ENCODE results near the gene TAF11L8. TPM values are rescaled to one million over a fixed set of nuclear protein-coding genes. Genes with fewer than 3 reads are reported as not detected.
"Not testable (repeated sequence)": the region's sequence is repeated elsewhere in the genome, so short reads cannot be mapped to it uniquely, and the experiment has no call there.

The TAF11L8 gene
- total RNA-seq = not detected

DNA sequence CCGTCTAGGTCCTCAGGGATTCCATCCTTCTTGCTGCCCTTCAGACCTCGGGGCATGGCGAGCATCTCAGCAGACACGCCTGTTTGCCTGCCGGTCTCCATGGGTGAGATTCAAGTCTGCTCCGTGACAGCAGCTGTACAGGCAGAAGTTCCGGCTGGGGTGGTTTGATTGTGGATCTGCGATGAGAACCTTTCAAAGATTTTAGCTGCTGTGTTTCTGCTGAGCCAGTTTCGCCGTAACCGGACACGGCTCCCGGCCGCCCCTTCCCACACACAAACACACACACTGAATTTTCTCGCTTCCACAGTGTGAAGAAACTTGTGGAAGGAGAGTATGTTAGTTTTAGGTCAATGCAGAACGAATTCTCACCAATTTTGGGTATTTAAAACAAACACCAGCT, at the start of gene TAF11L8:
TSS of gene TAF11L8 (minus strand) at position 101 of the 400 bp plus-strand sequence.
- DNase-seq (ENCODE audit: low spot score) = not testable (repeated sequence)

GRCh38 chr5:17634160-17634559, 43.4 kb upstream of the TAF11L8 start, which contains the start of gene TAF11L14:
Gene TAF11L14 (plus strand): TSS chr5:17634460.
- DNase-seq (ENCODE audit: low spot score) = no peak

GRCh38 chr5:17631788-17632187, 41.0 kb upstream of the TAF11L8 start, which contains the start of gene TAF11L13:
Gene TAF11L13 (plus strand): TSS chr5:17632088.
- DNase-seq (ENCODE audit: low spot score) = not testable (repeated sequence)

DNA sequence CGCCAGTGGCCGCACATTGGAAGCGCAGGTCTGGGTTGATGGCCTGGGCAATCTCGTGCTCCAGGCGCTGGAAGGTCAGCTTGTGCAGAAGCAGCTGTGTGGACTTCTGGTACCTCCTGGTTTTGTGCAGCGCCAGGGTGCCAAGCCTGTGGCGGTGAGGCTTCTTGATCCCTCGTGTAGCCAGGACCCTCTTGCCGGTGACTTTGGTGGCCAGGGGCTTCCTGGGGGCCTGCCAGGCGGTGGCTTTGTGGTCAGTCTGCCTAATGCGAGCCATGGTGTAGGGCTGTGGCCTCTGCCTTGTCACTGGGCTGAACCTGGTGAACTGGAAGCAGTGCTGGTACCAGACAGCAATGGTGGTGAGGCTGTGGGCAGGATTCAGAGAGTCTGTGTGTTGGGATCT, 34.9 kb upstream of the TAF11L8 start:
- no peak for DNase-seq (ENCODE audit: low spot score)

DNA sequence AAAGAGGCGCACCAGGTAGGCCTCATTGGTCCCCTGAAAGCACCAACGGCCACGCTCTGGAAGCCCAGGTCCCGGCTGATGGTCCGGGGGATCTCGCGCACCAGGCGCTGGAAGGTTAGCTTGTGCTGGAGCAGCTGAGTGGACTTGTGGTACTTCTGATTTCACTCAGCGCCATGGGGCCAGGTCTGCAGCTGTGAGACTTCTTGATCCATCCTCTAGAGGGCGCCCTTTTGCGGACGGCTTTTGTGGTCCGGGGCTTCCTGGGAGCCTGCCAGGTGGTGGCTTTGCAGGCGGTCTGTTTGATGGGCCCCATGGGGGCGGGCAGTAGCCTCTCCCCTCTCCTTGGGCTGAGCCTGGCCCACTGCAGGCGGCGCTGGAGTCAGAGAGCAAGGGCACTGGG, 29.9 kb upstream of the TAF11L8 start:
- DNase-seq (ENCODE audit: low spot score) = no peak

GRCh38 chr5:17619354-17619753, 28.6 kb upstream of the TAF11L8 start:
- no peak for DNase-seq (ENCODE audit: low spot score)

GRCh38 chr5:17614872-17615605, 24.3 kb upstream of the TAF11L8 start:
- no peak for DNase-seq (ENCODE audit: low spot score)

- DNase-seq (ENCODE audit: low spot score) = not testable (repeated sequence)
Observed at GRCh38 chr5:17610092-17610491, 19.3 kb upstream of the TAF11L8 start, which contains the start of gene TAF11L12. Gene TAF11L12 (plus strand): TSS chr5:17610392.

DNA sequence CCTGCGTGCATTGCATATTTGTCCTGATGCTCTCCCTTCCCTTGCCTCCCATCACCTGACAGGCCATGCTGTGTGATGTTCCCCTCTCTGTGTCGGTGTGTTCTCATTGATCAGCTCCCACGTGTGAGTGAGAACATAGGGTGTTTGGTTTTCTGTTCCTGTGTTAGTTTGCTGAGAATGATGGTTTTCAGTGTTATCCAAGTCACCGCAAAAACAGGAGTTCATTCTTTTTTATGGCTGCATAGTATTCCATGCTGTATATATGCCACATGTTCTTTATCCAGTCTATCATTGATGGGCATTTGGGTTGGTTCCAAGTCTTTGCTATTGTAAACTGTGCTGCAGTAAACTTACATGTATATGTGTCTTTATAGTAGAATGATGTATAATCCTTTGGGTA, 16.7 kb upstream of the TAF11L8 start:
- not testable (repeated sequence) for DNase-seq (ENCODE audit: low spot score)

- DNase-seq (ENCODE audit: low spot score) = no peak
Observed at GRCh38 chr5:17604951-17605350, 14.2 kb upstream of the TAF11L8 start.

- not testable (repeated sequence) for DNase-seq (ENCODE audit: low spot score)
Observed at GRCh38 chr5:17603880-17604279, 13.1 kb upstream of the TAF11L8 start, which contains the start of gene TAF11L11. Gene TAF11L11 (plus strand): TSS chr5:17604183.

- DNase-seq (ENCODE audit: low spot score) = not testable (repeated sequence)
Observed at GRCh38 chr5:17597728-17598127, 7.0 kb upstream of the TAF11L8 start, which contains the start of gene TAF11L10. Gene TAF11L10 (minus strand): TSS chr5:17597828.

DNA sequence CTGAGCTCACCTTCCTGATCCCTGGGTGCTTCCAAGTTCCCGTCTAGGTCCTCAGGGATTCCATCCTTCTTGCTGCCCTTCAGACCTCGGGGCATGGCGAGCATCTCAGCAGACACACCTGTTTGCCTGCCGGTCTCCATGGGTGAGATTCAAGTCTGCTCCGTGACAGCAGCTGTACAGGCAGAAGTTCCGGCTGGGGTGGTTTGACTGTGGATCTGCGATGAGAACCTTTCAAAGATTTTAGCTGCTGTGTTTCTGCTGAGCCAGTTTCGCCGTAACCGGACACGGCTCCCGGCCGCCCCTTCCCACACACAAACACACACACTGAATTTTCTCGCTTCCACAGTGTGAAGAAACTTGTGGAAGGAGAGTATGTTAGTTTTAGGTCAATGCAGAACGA, 3.5 kb upstream of the TAF11L8 start, which contains the start of gene TAF11L9:
TSS of gene TAF11L9 (minus strand) at position 140 of the 400 bp plus-strand sequence.
- not testable (repeated sequence) for DNase-seq (ENCODE audit: low spot score)

DNA sequence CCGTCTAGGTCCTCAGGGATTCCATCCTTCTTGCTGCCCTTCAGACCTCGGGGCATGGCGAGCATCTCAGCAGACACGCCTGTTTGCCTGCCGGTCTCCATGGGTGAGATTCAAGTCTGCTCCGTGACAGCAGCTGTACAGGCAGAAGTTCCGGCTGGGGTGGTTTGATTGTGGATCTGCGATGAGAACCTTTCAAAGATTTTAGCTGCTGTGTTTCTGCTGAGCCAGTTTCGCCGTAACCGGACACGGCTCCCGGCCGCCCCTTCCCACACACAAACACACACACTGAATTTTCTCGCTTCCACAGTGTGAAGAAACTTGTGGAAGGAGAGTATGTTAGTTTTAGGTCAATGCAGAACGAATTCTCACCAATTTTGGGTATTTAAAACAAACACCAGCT, 5.1 kb downstream of the TAF11L8 start, which contains the start of gene TAF11L7:
TSS of gene TAF11L7 (minus strand) at position 101 of the 400 bp plus-strand sequence.
- not testable (repeated sequence) for DNase-seq (ENCODE audit: low spot score)

Other genes with a start within 250 kb of the TAF11L8 start
- not detected for gene TAF11L2, start 92.7 kb downstream of the TAF11L8 start, total RNA-seq
- not detected for gene TAF11L3, start 72.6 kb downstream of the TAF11L8 start, total RNA-seq
- gene TAF11L4, start 69.2 kb downstream of the TAF11L8 start, total RNA-seq = not detected
- not detected for gene TAF11L5, start 65.7 kb downstream of the TAF11L8 start, total RNA-seq
- not detected for gene TAF11L6, start 62.3 kb downstream of the TAF11L8 start, total RNA-seq
- gene TAF11L7, start 5.2 kb downstream of the TAF11L8 start, total RNA-seq = not detected
- gene TAF11L9, start 3.4 kb upstream of the TAF11L8 start, total RNA-seq = not detected
- gene TAF11L10, start 6.9 kb upstream of the TAF11L8 start, total RNA-seq = not detected
- gene TAF11L11, start 13.2 kb upstream of the TAF11L8 start, total RNA-seq = not detected
- gene TAF11L12, start 19.4 kb upstream of the TAF11L8 start, total RNA-seq = not detected
- not detected for gene TAF11L13, start 41.1 kb upstream of the TAF11L8 start, total RNA-seq
- gene TAF11L14, start 43.5 kb upstream of the TAF11L8 start, total RNA-seq = not detected

All from mucosa of gallbladder (tissue), 1 donor.